GM21526 (cell line): ENCODE data around the gene SLK.

ENCODE experiments used
- ATAC-seq: cut with Tn5 transposase; IDR thresholded peaks from one replicate; pipeline ENCODE4 v1.9.1; 2021; ENCODE audit warnings: moderate library complexity; ENCODE audit not compliant: unreplicated experiment, low FRiP score

Gene SLK

GRCh38 chr10:103939522-103939921 lies 27.4 kb upstream of the SLK start:
- no peak for ATAC-seq

- ATAC-seq: no peak
Measured at GRCh38 chr10:103941801-103942200, 25.1 kb upstream of the SLK start.

- ATAC-seq: no peak
Measured at GRCh38 chr10:103942866-103943265, 24.1 kb upstream of the SLK start.

- no peak for ATAC-seq
Measured at GRCh38 chr10:103947799-103948516, 19.0 kb upstream of the SLK start.

GRCh38 chr10:103949728-103950127 lies 17.2 kb upstream of the SLK start:
- ATAC-seq: no peak

- no peak for ATAC-seq
Measured at GRCh38 chr10:103951183-103951582, 15.8 kb upstream of the SLK start.

- no peak for ATAC-seq
Measured at GRCh38 chr10:103951942-103952341, 15.0 kb upstream of the SLK start.

- no peak for ATAC-seq
Measured at GRCh38 chr10:103954543-103954942, 12.4 kb upstream of the SLK start.

- no peak for ATAC-seq
Measured at GRCh38 chr10:103958996-103959395, 7.9 kb upstream of the SLK start.

DNA sequence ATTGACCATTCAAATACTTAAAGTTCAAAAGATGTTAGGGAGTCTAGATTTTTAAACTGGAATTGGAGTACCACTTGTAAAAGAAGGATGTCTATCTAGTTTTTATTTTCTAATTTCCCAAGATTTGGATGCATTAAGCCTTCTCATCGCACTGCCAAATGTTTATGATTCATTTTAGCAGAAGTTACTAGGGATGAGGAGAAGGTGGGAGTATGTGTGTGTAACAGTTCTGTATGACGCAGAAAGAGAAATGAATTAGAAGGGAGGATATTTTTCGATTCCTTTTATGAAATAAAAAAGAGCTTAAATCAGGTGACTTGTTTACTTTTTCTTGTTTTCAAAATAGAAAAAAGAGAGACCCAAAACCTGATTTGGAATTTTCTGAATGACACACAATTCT lies 6.8 kb upstream of the SLK start:
- ATAC-seq: no peak

- peak; percentile 39 for ATAC-seq
Measured at GRCh38 chr10:103967448-103968071, 620 bp downstream of the SLK start.

DNA sequence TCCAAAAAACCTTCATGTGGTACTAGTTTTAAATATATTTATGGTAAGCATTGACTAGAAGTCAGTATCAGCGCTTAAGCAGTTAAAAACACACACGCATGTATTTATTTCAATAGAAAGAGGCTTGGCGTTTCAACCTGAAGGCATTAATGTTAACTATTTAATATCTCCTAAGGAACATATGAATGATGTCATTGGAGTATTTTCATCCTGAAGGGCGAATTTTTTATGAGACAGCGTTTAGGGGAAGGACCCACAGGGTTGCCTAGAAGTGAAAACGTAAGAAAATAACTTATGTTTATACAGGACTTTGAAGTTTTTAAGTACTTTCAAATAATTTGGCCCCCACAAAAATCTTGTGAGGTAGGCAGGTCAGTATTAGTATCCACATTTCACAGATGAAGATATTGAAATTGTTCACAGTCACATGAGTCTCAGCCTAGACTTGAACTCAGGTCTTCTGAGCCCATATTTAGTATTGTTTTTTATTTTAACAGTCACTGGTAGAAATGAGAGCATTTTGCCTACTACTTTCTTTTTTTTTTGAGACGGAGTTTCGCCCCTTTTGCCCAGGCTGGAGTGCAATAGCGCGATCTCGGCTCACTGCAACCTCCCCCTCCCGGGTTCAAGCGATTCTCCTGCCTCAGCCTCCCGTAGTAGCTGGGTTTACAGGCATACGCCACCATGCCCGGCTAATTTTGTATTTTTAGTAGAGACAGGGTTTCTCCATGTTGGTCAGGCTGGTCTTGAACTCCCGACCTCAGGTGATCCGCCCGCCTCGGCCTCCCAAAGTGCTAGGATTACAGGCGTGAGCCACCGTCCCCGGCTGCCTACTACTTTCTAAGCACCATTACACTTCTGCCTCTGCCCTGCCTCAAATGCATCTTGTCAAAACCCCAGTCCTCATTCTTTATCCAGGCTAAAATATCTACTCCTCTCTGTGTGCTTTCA lies 1.8 kb downstream of the SLK start:
- ATAC-seq: no peak

GRCh38 chr10:103969436-103969835 lies 2.5 kb downstream of the SLK start:
- no peak for ATAC-seq

DNA sequence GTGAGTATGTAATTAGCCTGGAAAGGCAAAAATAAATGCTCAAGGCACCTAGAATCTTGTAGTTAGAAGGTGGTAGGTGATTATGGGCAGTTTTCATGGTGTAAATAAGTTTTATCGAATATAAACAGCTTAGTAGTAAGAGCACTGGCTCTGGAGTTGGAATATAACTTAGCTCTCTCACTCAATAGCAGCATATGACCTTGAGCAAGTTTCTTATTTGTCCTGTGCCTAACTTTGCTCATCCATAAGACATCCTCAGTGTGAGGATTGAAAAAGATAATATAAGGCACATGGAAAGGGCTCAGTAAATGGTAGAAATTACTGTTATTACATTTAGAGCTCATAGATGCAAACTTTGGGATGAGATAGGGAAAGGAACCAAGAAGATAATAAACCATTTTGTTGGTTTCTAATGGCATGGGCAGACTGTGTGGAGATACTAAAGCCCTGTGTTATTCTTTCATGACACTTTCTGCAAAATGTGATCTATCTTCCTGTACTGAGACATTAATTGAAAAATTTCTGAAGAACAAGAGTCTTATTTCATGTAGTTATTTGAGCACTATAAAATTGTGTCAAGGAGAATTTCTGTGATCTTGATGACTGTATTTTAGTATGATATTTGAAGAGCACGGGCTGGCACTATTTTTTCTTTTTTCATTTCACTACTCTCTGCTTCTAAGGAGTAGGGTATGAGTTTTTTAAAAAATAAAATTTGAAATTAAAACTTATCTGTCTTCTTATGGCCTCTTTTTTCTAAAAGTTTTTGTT lies 3.1 kb downstream of the SLK start:
- no peak for ATAC-seq

DNA sequence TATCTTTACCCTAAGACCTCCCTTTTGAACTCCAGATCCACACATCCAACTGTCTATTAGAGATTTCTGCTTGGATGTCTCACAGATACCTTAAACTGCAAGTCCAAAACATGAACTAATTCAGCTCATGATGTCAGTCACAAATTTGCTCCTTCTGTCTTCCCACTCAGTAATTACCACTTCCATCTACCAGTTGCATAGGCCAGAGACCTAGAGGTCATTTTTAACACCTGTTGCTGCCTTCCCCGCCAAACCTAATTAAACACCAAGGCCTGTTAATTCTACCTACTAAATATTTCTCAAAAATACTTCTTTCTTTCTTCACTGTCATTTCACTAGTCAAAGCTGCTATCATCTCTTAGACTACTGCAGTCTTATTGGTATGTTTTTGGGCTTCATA lies 8.2 kb downstream of the SLK start:
- ATAC-seq: no peak

DNA sequence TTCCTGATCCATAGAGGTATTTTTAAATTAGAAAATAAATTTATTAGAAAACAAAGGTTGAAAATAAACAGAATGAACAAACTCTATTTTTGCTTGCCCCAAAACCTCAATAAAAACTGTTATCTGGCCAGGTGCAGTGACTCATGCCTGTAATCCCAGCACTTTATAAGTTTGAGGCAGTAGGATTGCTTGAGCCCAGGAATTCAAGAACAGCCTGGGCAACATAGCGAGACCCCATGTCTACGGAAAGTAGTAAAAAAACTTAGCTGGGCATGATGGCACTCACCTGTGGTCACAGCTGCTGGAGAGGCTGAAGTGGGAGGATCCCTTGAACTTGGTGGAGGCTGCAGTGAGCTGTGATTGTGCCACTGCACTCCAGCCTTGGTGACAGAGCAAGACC lies 10.3 kb downstream of the SLK start:
- ATAC-seq: no peak

- ATAC-seq: no peak
Measured at GRCh38 chr10:103979530-103979929, 12.6 kb downstream of the SLK start.

GRCh38 chr10:103980288-103980906 lies 13.5 kb downstream of the SLK start:
- ATAC-seq: no peak

- no peak for ATAC-seq
Measured at GRCh38 chr10:103982639-103983038, 15.7 kb downstream of the SLK start.

GRCh38 chr10:103983367-103983911 lies 16.5 kb downstream of the SLK start:
- peak; percentile 83 for ATAC-seq
